Right hindlimb (tissue), 1 donor: Measurements from ENCODE around the gene FBLN7.

Experiments
- DNase-seq: peaks from one replicate; pipeline ENCODE4 v3.0.0-alpha.2; 2018

Gene FBLN7

GRCh38 chr2:112159454-112159921 is 21.3 kb downstream of the FBLN7 start:
- DNase-seq, result peak; percentile 22

- peak; percentile 27 for DNase-seq
Observed at GRCh38 chr2:112160283-112161250, 22.4 kb downstream of the FBLN7 start.

GRCh38 chr2:112161431-112162145 is 23.4 kb downstream of the FBLN7 start:
- DNase-seq, result peak; percentile 12

GRCh38 chr2:112162341-112162740 is 24.2 kb downstream of the FBLN7 start:
- DNase-seq, result no peak

DNA sequence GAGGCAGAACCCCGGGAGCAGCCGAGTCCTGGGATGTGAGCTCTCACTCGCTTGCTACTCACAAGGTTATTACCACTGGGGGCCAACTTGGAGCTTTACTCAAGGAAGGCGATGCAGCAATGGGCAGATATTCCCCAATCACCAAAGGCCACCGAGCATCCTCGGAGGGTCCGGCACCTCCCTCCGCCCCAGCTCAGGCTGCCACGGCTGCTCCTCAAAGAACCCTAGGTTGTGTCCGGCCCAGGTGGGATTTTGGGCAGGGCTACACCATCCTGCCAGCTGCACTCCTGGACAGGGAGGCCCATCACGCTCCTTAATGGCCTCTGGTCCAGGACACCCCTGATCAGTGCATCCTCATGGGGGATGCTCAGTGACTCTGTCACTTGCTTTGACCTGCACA is 24.8 kb downstream of the FBLN7 start:
- peak; percentile 14 for DNase-seq

DNA sequence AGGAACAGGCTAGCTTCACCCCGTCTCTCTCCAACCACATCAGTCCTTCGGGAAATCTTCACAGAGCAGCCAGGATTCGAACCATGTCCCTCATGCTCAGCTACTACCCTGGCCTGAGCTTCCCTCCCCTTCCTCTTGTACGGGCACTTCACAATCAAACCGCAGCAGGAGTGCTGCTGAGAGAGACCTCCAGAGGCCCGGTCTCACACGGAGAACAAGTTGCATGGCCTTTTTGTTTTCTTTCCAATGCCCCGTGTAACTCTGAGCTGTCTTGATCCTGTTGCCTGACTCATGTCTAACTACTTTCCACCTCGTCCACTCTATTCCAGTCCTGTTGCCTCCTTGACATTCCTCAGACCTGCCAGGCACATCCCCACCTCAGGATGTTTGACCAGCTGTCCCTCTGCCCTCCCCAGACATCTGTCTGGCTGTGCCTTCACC is 25.4 kb downstream of the FBLN7 start:
- DNase-seq, result peak; percentile 12

DNA sequence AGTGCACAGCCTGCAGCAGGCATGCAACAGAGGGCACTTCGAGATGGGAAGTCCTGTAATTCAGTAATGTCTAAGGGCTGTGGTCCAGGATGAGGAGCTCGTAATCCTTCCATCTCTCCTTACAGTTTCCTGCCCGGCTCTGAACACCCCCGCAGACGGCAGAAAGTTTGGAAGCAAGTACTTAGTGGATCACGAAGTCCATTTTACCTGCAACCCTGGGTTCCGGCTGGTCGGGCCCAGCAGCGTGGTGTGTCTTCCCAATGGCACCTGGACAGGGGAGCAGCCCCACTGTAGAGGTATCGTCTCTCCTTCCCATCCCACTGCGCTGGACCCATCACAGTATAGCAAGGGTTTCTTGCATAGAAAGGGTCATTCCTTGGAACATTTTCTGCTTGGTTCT is 26.7 kb downstream of the FBLN7 start:
- peak; percentile 7 for DNase-seq

GRCh38 chr2:112165296-112165695 is 27.1 kb downstream of the FBLN7 start:
- peak; percentile 6 for DNase-seq

- peak; percentile 11 for DNase-seq
Observed at GRCh38 chr2:112166806-112167499, 28.8 kb downstream of the FBLN7 start.

DNA sequence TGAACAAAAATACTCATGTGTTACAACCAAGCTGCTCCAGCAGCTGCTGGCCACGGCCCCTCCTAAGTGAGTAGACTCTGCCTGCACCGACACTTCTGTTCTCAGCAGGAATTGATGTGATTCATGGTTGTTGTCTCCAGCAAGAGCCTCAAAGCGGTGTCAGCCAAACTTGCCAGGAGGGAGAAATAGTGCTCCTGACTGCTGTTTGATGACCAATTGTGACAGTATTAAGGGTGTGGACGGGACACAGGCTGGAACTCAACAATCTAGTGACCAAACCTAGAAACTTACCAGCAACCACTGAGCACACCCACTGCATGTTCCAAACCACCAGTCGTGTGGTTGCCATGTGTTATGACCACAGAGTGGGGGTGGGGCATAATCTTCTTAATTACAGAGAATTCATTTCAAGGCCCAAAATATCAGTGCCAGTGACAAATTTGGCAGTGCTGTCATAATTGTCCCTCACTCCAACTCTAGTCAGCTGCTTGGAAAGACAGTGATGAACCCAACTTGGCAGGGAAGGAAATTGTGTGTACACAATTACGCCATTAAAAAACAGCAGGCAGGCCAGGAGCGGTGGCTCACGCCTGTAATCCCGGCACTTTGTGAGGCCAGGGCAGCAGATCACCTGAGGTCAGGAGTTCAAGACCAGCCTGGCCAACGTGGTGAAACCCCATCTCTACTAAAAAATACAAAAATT is 30.4 kb downstream of the FBLN7 start:
- DNase-seq, result peak; percentile 12

- DNase-seq, result no peak
Observed at GRCh38 chr2:112170495-112170894, 32.3 kb downstream of the FBLN7 start.

- DNase-seq, result peak; percentile 13
Observed at GRCh38 chr2:112173646-112174319, 35.6 kb downstream of the FBLN7 start.

DNA sequence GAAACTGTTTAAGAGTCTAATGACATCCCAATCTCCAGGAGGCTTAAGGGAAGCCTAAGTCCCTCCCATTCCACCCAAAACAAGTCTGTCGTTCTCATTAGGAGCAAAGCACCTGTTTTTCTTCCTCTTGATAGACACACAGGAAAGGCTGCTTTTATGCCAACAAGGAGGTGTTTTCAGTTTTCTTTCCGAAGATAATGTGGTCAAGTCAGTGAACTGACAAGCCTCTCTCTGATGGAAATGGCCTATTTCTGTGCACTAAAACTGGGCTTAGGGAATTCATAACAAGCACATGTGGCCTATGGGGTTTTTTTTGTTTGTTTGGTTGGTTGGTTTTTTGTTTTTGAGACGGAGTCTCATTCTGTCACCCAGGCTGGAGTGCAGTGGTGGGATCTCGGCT is 36.2 kb downstream of the FBLN7 start:
- no peak for DNase-seq

DNA sequence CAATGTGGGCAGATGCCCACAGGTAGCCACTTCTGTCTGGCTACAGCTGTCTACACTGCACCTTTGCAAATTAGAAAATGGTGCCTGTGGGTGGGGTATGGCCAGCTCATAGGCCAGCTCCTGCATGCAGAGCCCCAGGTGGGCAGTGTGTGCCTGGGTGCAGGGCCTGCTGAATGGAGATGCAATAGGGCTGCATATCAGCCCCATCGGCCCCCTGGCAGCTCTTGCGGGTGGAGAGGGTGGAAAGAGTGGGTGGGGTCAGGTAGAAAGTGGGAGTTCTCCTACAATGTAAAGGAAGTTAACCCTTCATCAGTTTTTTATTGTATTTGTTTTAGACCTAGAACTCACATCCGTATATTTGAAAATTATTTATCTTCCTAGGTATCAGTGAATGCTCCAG is 37.1 kb downstream of the FBLN7 start:
- no peak for DNase-seq

GRCh38 chr2:112175958-112176573 is 37.9 kb downstream of the FBLN7 start:
- no peak for DNase-seq

GRCh38 chr2:112181571-112182290 is 43.5 kb downstream of the FBLN7 start:
- DNase-seq, result no peak

- peak; percentile 43 for DNase-seq
Observed at GRCh38 chr2:112182581-112183034, 44.4 kb downstream of the FBLN7 start.

GRCh38 chr2:112183327-112184025 is 45.3 kb downstream of the FBLN7 start:
- DNase-seq, result no peak

DNA sequence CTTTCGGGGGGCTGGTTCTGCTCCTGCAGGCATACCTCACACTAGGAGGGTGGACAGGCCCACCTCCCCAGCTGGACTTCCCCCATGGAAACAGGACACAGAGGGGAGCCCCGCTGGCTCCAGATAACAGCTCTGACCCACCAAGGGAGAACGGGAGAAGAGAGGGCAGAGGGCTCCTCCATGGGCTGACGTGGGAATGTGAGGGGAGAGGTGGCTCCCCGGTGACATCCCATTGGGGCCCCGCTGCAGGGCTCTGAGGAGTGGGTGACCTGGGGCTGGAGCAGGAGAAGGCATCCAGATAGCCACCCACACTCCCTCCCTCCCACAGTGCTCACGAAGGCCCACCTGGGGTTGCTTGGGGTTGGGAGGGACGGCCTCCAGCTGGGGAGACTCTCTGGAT is 45.9 kb downstream of the FBLN7 start:
- DNase-seq, result no peak

DNA sequence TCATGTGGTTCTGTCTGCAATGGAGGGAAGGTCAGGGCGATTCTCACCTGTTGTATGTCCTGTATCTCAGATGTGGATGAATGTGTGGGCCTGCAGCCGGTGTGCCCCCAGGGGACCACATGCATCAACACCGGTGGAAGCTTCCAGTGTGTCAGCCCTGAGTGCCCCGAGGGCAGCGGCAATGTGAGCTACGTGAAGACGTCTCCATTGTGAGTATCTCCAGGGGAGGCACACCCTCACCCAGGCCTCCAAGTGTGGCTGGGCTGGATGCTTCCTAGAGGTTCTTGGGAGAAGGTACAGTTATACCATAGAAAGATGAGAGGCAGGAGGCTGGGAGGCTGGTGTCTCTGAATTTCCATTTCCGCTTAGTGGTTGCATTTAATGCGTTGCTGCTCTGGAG is 46.9 kb downstream of the FBLN7 start:
- DNase-seq, result no peak
